ENCODE results near the gene ZNF503.

DNA sequence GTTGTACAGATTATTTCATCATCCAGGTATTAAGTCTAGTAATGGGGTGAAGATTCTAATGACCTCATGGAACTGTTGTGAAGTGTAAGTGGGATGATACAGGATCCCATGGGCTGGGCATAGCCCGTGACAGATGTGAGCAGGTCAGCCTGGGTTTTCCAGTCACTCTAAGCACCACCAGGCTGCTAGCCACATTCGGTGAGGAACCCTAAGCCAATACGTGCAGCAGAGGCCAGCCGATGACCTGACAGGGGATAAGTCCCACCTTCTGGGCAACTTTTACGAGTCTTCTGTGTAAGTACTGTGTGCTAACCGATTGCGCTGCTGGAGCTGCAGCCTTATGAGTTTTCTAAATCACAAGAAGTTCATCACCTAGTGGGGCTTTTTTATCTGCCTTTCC is 7.3 kb downstream of the ZNF503 start:
- TF ChIP-seq POLR2A (IDR thresholded peaks at IDR 0.05; ENCODE audit: low read depth, low read length), result no peak
- no peak for TF ChIP-seq SPI1 (IDR thresholded peaks at IDR 0.05; ENCODE audit: low read depth, low read length)
- TF ChIP-seq TAF1 (IDR thresholded peaks at IDR 0.05; ENCODE audit: low read depth, low read length), result no peak
- TF ChIP-seq POLR2AphosphoS5 (IDR thresholded peaks at IDR 0.05; ENCODE audit: low read depth, low read length), result no peak
- no peak for TF ChIP-seq PAX5 (IDR thresholded peaks at IDR 0.05; ENCODE audit: insufficient read depth, low read length, severe bottlenecking)
- no peak for TF ChIP-seq POU2F2 (IDR thresholded peaks at IDR 0.05; ENCODE audit: low read depth, low read length)

Data from GM12891 (cell line).